Measurements from ENCODE around the gene CCDC88C. TPM values are rescaled to one million over a fixed set of nuclear protein-coding genes. Genes with fewer than 3 reads are reported as not detected.
A peak's percentile ranks its signal among the peaks of the same experiment; 100 is the strongest.

Gene CCDC88C
- total RNA-seq, 2 donors from 2014 or later: 98.8 to 113 TPM

- DNase-seq (ENCODE audit: low spot score in 2 of 2): no peak
- Mint-ChIP-seq H3K27ac (peak overlapping the region; percentile 22 to 47), H3K36me3 (peaks cover 0 to 24% of the 10 kb centered on the region in 2 donors), H3K9me3 (peaks cover 0 to 9% of the 10 kb centered on the region in 2 donors)
- ATAC-seq: peak; percentile 54 to 59
Measured at GRCh38 chr14:91377700-91378652, 39.6 kb downstream of the CCDC88C start.

GRCh38 chr14:91376547-91377477 is 40.8 kb downstream of the CCDC88C start:
- ATAC-seq (no peak), DNase-seq (ENCODE audit: low spot score in 2 of 2) (no peak)
- peaks cover 0 to 3% of the 10 kb centered on the region in 2 donors for H3K9me3 Mint-ChIP-seq
- H3K27ac Mint-ChIP-seq: peak overlapping the region; percentile 47 to 60
- H3K36me3 Mint-ChIP-seq: peaks cover 0 to 13% of the 10 kb centered on the region in 2 donors

GRCh38 chr14:91375720-91376452 is 41.7 kb downstream of the CCDC88C start:
- H3K9me3 Mint-ChIP-seq: no peaks in the 10 kb centered on the region
- no peak for DNase-seq (ENCODE audit: low spot score in 2 of 2)
- no peak for ATAC-seq
- peaks cover 0 to 6% of the 10 kb centered on the region in 2 donors for H3K36me3 Mint-ChIP-seq
- H3K27ac Mint-ChIP-seq: peak overlapping the region; percentile 73 to 82

GRCh38 chr14:91374879-91375702 is 42.5 kb downstream of the CCDC88C start:
- Mint-ChIP-seq H3K36me3 (peaks cover 0 to 6% of the 10 kb centered on the region in 2 donors), H3K27ac (peak overlapping the region; percentile 73 to 95), H3K9me3 (no peaks in the 10 kb centered on the region)
- peak in 1 of 2 donors; percentile 19 for ATAC-seq
- DNase-seq (ENCODE audit: low spot score in 2 of 2): no peak

- no peak for DNase-seq (ENCODE audit: low spot score in 2 of 2)
- ATAC-seq: no peak
- H3K36me3 Mint-ChIP-seq: peaks cover 0 to 6% of the 10 kb centered on the region in 2 donors
Measured at GRCh38 chr14:91374287-91374878, 43.2 kb downstream of the CCDC88C start.

GRCh38 chr14:91373591-91374254 is 43.9 kb downstream of the CCDC88C start:
- H3K36me3 Mint-ChIP-seq: peaks cover 0 to 6% of the 10 kb centered on the region in 2 donors
- peak in 1 of 2 donors; percentile 61 for DNase-seq (ENCODE audit: low spot score in 2 of 2)
- no peaks in the 10 kb centered on the region for H3K9me3 Mint-ChIP-seq
- H3K27ac Mint-ChIP-seq: peak overlapping the region; percentile 73 to 80
- ATAC-seq: peak; percentile 70 to 75

More at GRCh38 chr14:91374287-91374878, 43.2 kb downstream of the CCDC88C start:
- Mint-ChIP-seq H3K9me3 (no peaks in the 10 kb centered on the region), H3K27ac (peak overlapping the region; percentile 73 to 80)

- Mint-ChIP-seq H3K27ac (peak overlapping the region; percentile 73 to 92), H3K9me3 (no peaks in the 10 kb centered on the region), H3K36me3 (peaks cover 0 to 6% of the 10 kb centered on the region in 2 donors)
- DNase-seq (ENCODE audit: low spot score in 2 of 2) (no peak), ATAC-seq (peak; percentile 40 to 46)
Measured at GRCh38 chr14:91372671-91373495, 44.7 kb downstream of the CCDC88C start.

GRCh38 chr14:91371990-91372375 is 45.6 kb downstream of the CCDC88C start:
- Mint-ChIP-seq H3K27ac (peak overlapping the region; percentile 73 to 92), H3K36me3 (peaks cover 0 to 6% of the 10 kb centered on the region in 2 donors), H3K9me3 (no peaks in the 10 kb centered on the region)
- DNase-seq (ENCODE audit: low spot score in 2 of 2) (no peak), ATAC-seq (no peak)

GRCh38 chr14:91371011-91371989 is 46.3 kb downstream of the CCDC88C start:
- Mint-ChIP-seq H3K36me3 (peaks cover 0 to 6% of the 10 kb centered on the region in 2 donors), H3K9me3 (no peaks in the 10 kb centered on the region), H3K27ac (peak overlapping the region; percentile 73 to 92)
- DNase-seq (ENCODE audit: low spot score in 2 of 2): no peak
- ATAC-seq: no peak

- DNase-seq (ENCODE audit: low spot score in 2 of 2) (no peak), ATAC-seq (no peak)
- Mint-ChIP-seq H3K27ac (peak overlapping the region; percentile 74 to 96), H3K36me3 (no peaks in the 10 kb centered on the region), H3K9me3 (no peaks in the 10 kb centered on the region)
Measured at GRCh38 chr14:91369628-91370445, 47.8 kb downstream of the CCDC88C start.

- no peaks in the 10 kb centered on the region for H3K36me3 Mint-ChIP-seq
- no peaks in the 10 kb centered on the region for H3K9me3 Mint-ChIP-seq
- DNase-seq (ENCODE audit: low spot score in 2 of 2): no peak
- ATAC-seq: no peak
- no peak overlapping the region for H3K27ac Mint-ChIP-seq
Measured at GRCh38 chr14:91368776-91369416, 48.7 kb downstream of the CCDC88C start.

All from activated naive CD4-positive, alpha-beta T cell treated with anti-CD3 and anti-CD28 coated beads, Interleukin-2, amount 50 U/mL, for 72 hours (primary cell).